Activated naive CD4-positive, alpha-beta T cell treated with anti-CD3 and anti-CD28 coated beads, Interleukin-2, amount 10 ng/mL, durations not matched to agents 5 hours and 36 hours (primary cell): ENCODE data around the gene MPV17. TPM values are rescaled to one million over a fixed set of nuclear protein-coding genes. Genes with fewer than 3 reads are reported as not detected.

Experiments
- total RNA-seq, 2 experiments: library from RNA; stranded (reverse); gene quantifications; one replicate each; pipeline ENCODE4 v1.2.3, GENCODE V29; 2021

The MPV17 gene
- total RNA-seq: 10 to 100 TPM; 75.5 to 87.4 TPM

DNA sequence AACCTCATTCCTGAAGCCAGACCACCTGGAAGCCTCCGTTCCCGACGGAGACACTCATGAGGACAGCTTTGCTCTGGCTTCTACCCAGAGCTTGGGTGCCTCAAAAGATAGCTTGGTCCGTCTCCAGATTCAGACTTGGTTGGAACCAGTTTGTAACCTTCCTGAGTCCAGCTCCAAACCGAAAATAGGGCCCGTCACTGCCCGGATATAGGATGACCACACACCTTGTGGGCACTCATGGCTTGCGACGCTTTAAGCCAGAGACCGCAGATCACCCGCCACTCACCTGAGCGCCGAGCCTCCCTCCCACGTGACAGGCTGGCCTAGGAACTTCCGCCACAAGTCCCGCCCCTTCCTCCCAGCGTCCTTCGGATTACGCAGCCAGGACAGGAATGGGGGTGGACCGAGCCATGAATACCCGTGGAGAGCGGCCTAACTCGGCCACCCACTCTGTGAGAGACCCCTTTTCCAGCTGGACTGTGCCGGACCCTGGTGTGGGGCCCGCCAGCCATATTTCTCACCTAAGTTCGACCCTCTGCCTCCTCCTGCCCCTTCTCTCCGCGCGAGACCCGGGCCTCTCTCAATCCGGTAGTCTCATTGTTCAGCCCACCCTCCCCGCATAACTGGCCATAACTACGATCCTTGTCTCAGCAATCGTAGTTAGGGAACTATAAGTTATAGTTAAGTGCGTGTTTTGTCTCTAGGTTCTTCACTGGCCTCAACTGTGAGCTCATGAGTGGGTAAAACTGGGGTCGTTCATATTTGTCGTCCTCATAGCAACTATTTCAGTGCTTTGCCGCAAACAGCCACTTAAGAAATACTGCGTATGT, at the start of gene MPV17:
Gene MPV17, minus strand, starts transcription at position 332 of the 830 bp plus-strand sequence. CDS start 580 bp downstream, outside the sequence.

GRCh38 chr2:27370026-27370815, 47.3 kb upstream of the MPV17 start, which contains the start of the genes EIF2B4 and SNX17:
Gene EIF2B4 (minus strand): TSS chr2:27370338. CDS start chr2:27370314, 24 bp downstream.
Gene SNX17 (plus strand): TSS chr2:27370616. CDS start chr2:27370744, 128 bp downstream.

DNA sequence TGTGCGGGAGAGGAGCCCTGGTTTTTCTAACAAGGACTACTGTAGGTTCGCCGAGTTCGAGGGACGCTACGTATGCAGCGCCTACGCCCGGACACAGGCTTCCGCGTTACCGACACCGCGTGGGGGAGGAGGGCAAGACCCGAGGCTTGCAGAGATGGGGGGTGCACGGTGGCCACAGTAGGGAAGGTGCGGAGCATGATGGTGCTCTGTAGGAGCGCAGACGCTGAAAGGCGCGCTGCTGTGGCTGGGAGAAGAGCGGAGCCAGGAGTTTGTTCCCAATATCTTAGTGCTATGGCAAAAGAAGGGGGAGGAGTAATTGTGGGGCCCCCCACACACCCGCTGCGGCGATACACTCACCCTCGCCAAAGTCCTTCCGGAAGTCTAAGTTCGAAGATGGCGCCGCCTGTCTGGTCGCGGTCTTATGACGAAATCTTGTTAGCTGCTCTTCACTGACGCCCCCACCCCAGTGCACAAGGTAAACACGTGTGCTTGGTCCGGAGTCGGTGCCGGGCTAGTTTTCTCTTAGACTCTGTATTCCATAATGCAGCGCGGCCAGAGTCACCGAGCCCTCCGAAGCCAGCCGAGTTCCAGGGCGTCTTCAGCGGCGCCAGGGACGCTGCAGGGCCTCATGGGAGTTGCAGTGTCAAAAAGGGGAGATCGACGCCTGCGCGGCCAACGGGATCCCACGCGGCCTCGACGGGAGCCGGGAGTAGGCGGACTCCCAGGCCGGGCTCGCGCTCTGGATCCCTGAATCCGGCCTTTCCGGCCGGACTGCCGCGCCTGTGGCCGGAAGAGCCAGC, 33.7 kb upstream of the MPV17 start, which contains the start of gene GTF3C2:
Gene GTF3C2, minus strand, starts transcription at position 383 of the 800 bp plus-strand sequence. CDS start 13,210 bp downstream, outside the sequence.

GRCh38 chr2:27308359-27308881, 14.5 kb downstream of the MPV17 start, which contains the start of gene UCN:
Gene UCN (minus strand): TSS chr2:27308445. CDS start chr2:27307895, 550 bp downstream.

DNA sequence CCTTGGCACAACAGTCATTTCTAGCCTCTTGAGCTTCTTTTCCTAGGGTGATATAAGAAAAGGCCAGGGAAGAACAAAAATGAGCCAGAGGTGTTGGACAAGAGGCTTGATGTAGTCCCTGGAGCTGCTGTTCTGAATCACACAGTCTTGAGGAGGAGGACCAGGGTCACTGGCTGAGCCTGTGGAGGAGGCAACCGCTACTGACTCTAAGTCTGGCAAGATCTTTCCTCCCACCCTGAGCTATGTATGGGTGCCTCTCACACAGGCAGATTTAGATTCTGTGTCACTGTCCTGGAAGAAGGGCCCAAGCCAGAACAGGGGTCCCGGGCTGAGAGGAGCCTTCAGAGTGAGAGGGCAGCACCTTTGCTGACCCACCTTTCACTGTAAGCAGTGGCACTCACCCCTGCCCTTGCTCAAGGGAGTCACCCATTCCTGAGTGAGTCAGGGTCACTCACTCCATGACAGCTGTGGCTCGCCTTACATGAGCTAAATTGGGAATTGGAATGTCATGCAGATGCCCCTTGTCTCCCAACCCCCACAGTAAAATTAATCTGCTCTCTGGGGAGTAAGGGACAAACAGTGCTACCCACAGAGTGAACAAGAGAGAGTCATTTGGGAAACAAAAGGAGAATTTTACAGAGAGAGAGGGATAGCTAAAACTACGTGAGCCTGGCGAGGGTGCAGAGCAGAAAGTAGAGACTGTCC, 40.9 kb downstream of the MPV17 start, which contains the start of gene TRIM54:
Gene TRIM54, plus strand, starts transcription at position 575 of the 705 bp plus-strand sequence. CDS start 303 bp downstream, outside the sequence.

DNA sequence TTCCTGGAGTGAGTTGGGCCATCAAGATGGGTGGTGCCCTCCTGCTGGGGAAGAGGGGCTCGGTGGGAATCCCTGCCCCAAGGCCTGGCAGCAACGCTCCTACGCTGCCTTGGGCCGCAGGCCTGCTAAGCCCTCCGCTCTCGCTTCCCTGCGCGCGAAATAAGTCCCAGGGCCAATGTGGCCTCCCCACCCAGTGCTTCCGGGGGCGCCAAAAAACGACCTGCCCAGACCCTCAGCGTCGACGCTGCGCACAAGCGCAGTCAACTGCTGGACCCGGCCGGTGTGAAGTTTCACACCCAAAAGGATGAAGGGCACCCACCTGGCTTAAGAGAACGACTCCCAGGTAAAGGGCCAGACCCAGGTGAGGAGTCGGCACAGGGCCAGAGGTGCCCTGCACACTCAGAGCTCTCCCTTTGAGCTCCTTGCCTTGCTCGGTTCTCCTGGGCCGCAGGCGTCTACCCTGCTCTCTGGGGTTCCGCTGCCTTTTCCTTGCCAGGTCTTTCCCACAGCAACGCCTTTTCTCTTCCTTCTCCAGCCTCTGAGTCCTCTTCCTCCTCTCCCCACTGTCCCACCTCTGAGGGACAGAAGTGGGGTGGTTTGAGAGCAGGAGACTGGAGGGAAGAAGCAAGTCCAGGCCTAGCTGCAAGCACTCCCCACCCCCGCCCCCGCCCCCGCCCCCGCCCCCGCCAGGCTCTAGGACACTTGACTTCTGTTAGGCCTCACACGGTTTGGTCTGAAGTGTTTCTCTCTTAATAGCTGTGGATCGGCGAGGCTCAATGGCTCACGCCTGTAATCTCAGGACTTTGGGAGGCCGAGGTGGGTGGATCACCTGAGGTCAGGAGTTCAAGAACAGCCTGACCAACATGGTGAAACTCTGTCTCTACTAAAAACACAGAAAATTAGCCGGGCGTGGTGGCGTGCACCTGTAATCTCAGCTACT, 47.4 kb downstream of the MPV17 start, which contains the start of gene DNAJC5G:
Gene DNAJC5G, plus strand, starts transcription at position 223 of the 940 bp plus-strand sequence. CDS start 1,296 bp downstream, outside the sequence.

GRCh38 chr2:27262379-27263286, 60.3 kb downstream of the MPV17 start, which contains the start of gene SLC30A3:
Gene SLC30A3 (minus strand): TSS chr2:27263047. CDS start chr2:27262906, 141 bp downstream.

Other genes starting within 250 kb of the MPV17 start
- 1 to 10 TPM; 1.0 to 1.1 TPM for gene EMILIN1, start 244.5 kb downstream of the MPV17 start, total RNA-seq
- gene KHK, start 236.3 kb downstream of the MPV17 start, total RNA-seq: 10 to 100 TPM; 10.1 to 11.1 TPM
- 1 to 10 TPM; 1.4 to 1.5 TPM for gene CGREF1, start 204.0 kb downstream of the MPV17 start, total RNA-seq
- gene ABHD1, start 199.3 kb downstream of the MPV17 start, total RNA-seq: under 1 TPM in 1 of 2 experiments, not detected in 1; 0.51 TPM
- gene PREB, start 188.5 kb downstream of the MPV17 start, total RNA-seq: 10 to 100 TPM; 58.4 to 62.1 TPM
- not detected for gene PRR30, start 183.7 kb downstream of the MPV17 start, total RNA-seq
- gene TCF23, start 174.1 kb downstream of the MPV17 start, total RNA-seq: not detected
- gene ATRAID, start 111.1 kb downstream of the MPV17 start, total RNA-seq: 10 to 100 TPM; 69.8 to 70.7 TPM
- 10 to 100 TPM; 19.7 to 21.1 TPM for gene SLC5A6, start 110.8 kb downstream of the MPV17 start, total RNA-seq
- 10 to 100 TPM; 45.1 to 47.0 TPM for gene CAD, start 105.7 kb downstream of the MPV17 start, total RNA-seq
- under 1 TPM; 0.08 to 0.12 TPM for gene SLC30A3, start 60.0 kb downstream of the MPV17 start, total RNA-seq
- not detected for gene DNAJC5G, start 47.7 kb downstream of the MPV17 start, total RNA-seq
- gene TRIM54, start 40.7 kb downstream of the MPV17 start, total RNA-seq: under 1 TPM in 1 of 2 experiments, not detected in 1; 0.12 TPM
- 1 to 10 TPM; 3.4 to 3.6 TPM for gene UCN, start 14.7 kb downstream of the MPV17 start, total RNA-seq
- 10 to 100 TPM; 53.6 to 56.8 TPM for gene GTF3C2, start 33.7 kb upstream of the MPV17 start, total RNA-seq
- gene EIF2B4, start 47.2 kb upstream of the MPV17 start, total RNA-seq: 10 to 100 TPM; 36.7 to 38.0 TPM
- gene SNX17, start 47.5 kb upstream of the MPV17 start, total RNA-seq: 100 to 1,000 TPM; 109 to 112 TPM
- gene ZNF513, start 57.6 kb upstream of the MPV17 start, total RNA-seq: 10 to 100 TPM; 17.3 to 20.1 TPM
- 10 to 100 TPM; 98.2 to 98.3 TPM for gene PPM1G, start 86.5 kb upstream of the MPV17 start, total RNA-seq
- gene NRBP1, start 105.5 kb upstream of the MPV17 start, total RNA-seq: 10 to 100 TPM; 74.0 to 74.8 TPM
- gene KRTCAP3, start 119.3 kb upstream of the MPV17 start, total RNA-seq: 1 to 10 TPM; 7.1 to 7.4 TPM
- 10 to 100 TPM; 10.4 to 11.1 TPM for gene IFT172, start 166.6 kb upstream of the MPV17 start, total RNA-seq
- gene FNDC4, start 172.1 kb upstream of the MPV17 start, total RNA-seq: under 1 TPM in 1 of 2 experiments, not detected in 1; 0.22 TPM
- gene GCKR, start 173.7 kb upstream of the MPV17 start, total RNA-seq: not detected